KMS-11 (cell line): ENCODE results near the gene ATP8A2.

Experiments used
- H2AFZ ChIP-seq: fragments of 200-600 bp; sonication (generic); 2 replicates; pipeline ENCODE4 v1.6.1; 2016; ENCODE audit warnings: antibody characterized with exemption, mixed run types, low read depth
- H3K27ac ChIP-seq: fragments of 200-600 bp; sonication (generic); 2 replicates; pipeline ENCODE4 v1.6.1; 2016; ENCODE audit warnings: mild to moderate bottlenecking, mixed run types
- H3K27me3 ChIP-seq: fragments of 200-600 bp; sonication (generic); 2 replicates; pipeline ENCODE4 v1.6.1; 2017; ENCODE audit warnings: mild to moderate bottlenecking, low read depth, mixed run types, moderate library complexity; ENCODE audit not compliant: insufficient read depth
- H3K36me3 ChIP-seq: fragments of 200-600 bp; sonication (generic); 2 replicates; pipeline ENCODE4 v1.6.1; 2017; ENCODE audit warnings: mild to moderate bottlenecking, mixed run types; ENCODE audit not compliant: insufficient read depth
- H3K4me1 ChIP-seq: fragments of 200-600 bp; sonication (generic); 2 replicates; pipeline ENCODE4 v1.6.1; 2016; ENCODE audit warnings: mild to moderate bottlenecking, low read depth, mixed run types; ENCODE audit not compliant: poor library complexity, severe bottlenecking
- H3K4me2 ChIP-seq: fragments of 200-600 bp; sonication (generic); 2 replicates; pipeline ENCODE4 v1.7.0; 2016; ENCODE audit warnings: mild to moderate bottlenecking, mixed run types
- H3K4me3 ChIP-seq: fragments of 200-600 bp; sonication (generic); IDR thresholded peaks from 2 replicates; pipeline ENCODE4 v1.6.1; 2017; ENCODE audit warnings: low read depth, low read length, mixed read lengths; ENCODE audit not compliant: insufficient read depth
- H3K79me2 ChIP-seq: fragments of 200-600 bp; sonication (generic); 2 replicates; pipeline ENCODE4 v1.6.1; 2016; ENCODE audit warnings: low read depth, mixed run types; ENCODE audit not compliant: insufficient read depth
- H3K9ac ChIP-seq: fragments of 200-600 bp; sonication (generic); 2 replicates; pipeline ENCODE4 v1.6.1; 2016; ENCODE audit warnings: mild to moderate bottlenecking, mixed run types
- H4K20me1 ChIP-seq: fragments of 200-600 bp; sonication (generic); 2 replicates; pipeline ENCODE4 v1.6.1; 2016; ENCODE audit warnings: mild to moderate bottlenecking, mixed run types; ENCODE audit not compliant: insufficient read depth
- CTCF ChIP-seq: fragments of 200-600 bp; sonication (generic); conservative IDR thresholded peaks from 2 replicates; pipeline ENCODE4 v1.6.1; 2017; ENCODE audit warnings: low read depth, mild to moderate bottlenecking, antibody characterized with exemption, low read length, moderate library complexity, mixed read lengths

The ATP8A2 gene

DNA sequence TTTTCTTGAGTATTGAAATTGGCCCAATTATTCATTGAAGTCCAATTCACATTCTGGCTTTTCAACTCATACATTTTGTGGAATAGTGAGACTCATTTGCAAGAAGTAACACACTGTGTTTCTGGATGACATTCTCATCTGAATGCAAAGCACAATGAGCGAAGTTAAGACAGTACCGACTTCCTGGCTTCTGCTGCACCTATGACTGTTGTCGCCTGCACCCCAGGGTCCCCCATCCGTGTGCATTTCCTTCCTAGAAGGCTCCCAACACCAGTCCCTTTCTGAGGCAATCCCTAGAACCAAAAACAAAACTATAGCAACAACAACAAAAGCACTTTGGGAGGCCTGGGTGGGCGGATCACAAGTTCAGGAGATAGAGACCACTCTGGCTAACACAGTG, 496.7 kb downstream of the ATP8A2 start:
- Histone ChIP-seq H3K4me1 (peaks cover 32% of the 10 kb centered on the region), H3K36me3 (no peaks in the 10 kb centered on the region), H3K4me3 (no peak overlapping the region), H3K27ac (no peak overlapping the region), H3K27me3 (no peaks in the 10 kb centered on the region), H2AFZ (no peak overlapping the region), H3K9ac (no peak overlapping the region), H4K20me1 (no peaks in the 10 kb centered on the region), H3K4me2 (no peak overlapping the region), H3K79me2 (no peaks in the 10 kb centered on the region)
- TF ChIP-seq CTCF = no peak

DNA sequence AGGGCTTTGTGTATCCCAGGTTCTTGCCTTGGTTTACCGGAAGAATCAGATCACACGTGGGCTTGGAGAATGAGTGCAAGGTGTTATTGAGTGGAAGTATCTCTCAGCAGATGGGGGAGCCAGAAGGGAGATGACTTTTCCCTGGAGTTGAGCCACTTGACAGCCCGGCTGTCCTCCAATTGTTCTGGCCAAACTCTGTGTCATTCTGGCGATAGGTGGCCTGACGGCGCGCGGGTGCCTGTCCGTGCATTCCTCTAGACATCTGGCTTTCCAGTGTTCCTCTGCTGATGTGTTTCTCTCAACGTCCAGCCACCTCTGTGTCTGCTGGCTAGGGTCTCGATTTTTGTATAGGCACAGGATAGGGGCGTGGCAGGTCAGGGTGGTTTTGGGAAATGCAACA, 498.2 kb downstream of the ATP8A2 start:
- Histone ChIP-seq H3K4me2 (no peak overlapping the region), H3K36me3 (no peaks in the 10 kb centered on the region), H3K27ac (no peak overlapping the region), H3K9ac (no peak overlapping the region), H3K27me3 (no peaks in the 10 kb centered on the region), H3K4me1 (peaks cover 32% of the 10 kb centered on the region), H4K20me1 (no peaks in the 10 kb centered on the region), H2AFZ (no peak overlapping the region), H3K4me3 (no peak overlapping the region), H3K79me2 (no peaks in the 10 kb centered on the region)
- TF ChIP-seq CTCF = no peak

DNA sequence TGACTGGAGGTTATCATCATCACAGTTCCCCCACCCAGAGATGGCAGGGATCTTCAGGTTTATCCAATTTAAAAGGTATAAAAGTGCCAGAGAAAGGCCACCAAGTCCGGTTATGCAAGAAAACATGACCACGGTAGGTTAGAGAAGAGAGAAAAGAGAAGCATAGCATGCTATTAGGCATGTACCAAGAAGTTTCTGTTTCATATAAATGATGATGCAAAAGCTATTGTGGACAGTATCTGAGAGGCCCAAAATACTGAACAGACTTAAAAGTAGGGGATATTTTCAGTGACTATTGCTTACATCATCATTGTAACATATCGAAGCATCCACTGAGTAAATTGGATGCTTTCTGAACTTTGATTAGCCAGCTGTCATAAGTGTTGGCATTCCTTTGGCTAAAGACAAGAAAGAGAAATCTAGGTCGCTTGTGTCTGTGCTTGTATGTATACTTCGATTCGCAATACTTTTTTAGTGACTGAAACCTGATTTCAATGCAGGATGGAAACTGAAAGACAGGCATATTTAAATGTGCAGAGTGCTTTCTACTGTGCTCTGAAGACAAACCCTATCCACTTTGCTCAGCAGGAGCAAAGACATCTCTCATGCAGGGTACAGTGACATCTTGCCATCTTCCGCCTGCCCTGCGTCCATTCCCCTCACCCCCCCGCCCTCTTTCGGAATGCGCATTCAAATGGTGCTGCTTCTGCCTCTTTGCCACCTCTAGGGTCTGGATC, 499.8 kb downstream of the ATP8A2 start:
- peaks cover 32% of the 10 kb centered on the region for H3K4me1 ChIP-seq
- no peak overlapping the region for H3K4me3 ChIP-seq
- TF ChIP-seq CTCF = no peak
- no peaks in the 10 kb centered on the region for H3K27me3 ChIP-seq
- H2AFZ ChIP-seq = peak overlapping the region; percentile 64
- no peaks in the 10 kb centered on the region for H4K20me1 ChIP-seq
- peak overlapping the region; percentile 24; the same call in 1 of the 2 replicates for H3K9ac ChIP-seq
- H3K36me3 ChIP-seq = no peaks in the 10 kb centered on the region
- no peaks in the 10 kb centered on the region for H3K79me2 ChIP-seq
- peak overlapping the region; percentile 60 for H3K27ac ChIP-seq
- peak overlapping the region; percentile 80 for H3K4me2 ChIP-seq

DNA sequence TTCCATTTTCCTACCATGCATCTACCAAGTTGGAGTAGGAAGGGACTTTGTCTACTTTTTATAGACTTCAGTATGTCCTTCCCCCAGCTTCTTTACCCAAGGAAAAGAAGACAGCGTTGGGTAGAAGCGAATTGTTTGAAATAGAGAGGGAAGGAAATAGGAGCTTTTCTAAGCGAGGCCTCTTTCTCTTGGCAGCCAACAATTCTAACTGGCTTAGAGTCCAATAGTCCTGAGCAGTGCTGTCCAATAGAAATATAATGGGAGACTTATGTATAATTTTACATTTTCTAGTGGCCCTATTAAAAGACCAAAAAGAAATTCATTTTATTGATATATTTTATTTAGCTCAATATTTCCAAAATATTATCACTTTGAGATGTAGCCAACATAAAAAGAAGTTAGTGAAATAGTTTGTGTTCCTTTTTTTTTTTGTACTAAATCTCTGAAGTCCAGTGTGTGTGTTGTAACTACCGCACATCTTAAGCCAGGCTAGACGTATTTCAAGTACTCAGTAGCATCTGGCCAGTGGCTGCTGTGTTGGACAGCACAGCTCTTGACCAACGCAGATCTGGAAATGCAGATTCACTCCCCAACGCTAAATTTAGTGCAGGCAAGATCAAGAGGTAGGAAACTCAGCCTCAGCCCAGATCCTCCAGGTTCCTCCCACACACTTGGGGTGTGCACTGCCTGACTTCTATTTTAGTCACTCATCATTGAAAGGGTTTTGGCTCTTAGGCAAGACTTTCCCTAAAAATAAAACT, 500.9 kb downstream of the ATP8A2 start:
- Histone ChIP-seq H4K20me1 (no peaks in the 10 kb centered on the region), H3K4me2 (peak overlapping the region; percentile 80), H2AFZ (peak overlapping the region; percentile 64; the same call in 1 of the 2 replicates)

More for the DNA sequence above, 500.9 kb downstream of the ATP8A2 start:
- Histone ChIP-seq H3K27ac (peak overlapping the region; percentile 60; the same call in 1 of the 2 replicates), H3K27me3 (no peaks in the 10 kb centered on the region), H3K9ac (no peak overlapping the region), H3K79me2 (no peaks in the 10 kb centered on the region), H3K4me3 (no peak overlapping the region), H3K36me3 (no peaks in the 10 kb centered on the region), H3K4me1 (peaks cover 32% of the 10 kb centered on the region)
- no peak for TF ChIP-seq CTCF
